HG03066 (cell line): ENCODE results near the gene TIMM23B.
A peak's percentile ranks its signal among the peaks of the same experiment; 100 is the strongest.
"Not testable (repeated sequence)": the region's sequence is repeated elsewhere in the genome, so short reads cannot be mapped to it uniquely, and the experiment has no call there.

Source experiments
- ATAC-seq: cut with Tn5 transposase; IDR thresholded peaks from one replicate; pipeline ENCODE4 v1.9.1; 2021; ENCODE audit warnings: low read depth; ENCODE audit not compliant: unreplicated experiment

TIMM23B gene

DNA sequence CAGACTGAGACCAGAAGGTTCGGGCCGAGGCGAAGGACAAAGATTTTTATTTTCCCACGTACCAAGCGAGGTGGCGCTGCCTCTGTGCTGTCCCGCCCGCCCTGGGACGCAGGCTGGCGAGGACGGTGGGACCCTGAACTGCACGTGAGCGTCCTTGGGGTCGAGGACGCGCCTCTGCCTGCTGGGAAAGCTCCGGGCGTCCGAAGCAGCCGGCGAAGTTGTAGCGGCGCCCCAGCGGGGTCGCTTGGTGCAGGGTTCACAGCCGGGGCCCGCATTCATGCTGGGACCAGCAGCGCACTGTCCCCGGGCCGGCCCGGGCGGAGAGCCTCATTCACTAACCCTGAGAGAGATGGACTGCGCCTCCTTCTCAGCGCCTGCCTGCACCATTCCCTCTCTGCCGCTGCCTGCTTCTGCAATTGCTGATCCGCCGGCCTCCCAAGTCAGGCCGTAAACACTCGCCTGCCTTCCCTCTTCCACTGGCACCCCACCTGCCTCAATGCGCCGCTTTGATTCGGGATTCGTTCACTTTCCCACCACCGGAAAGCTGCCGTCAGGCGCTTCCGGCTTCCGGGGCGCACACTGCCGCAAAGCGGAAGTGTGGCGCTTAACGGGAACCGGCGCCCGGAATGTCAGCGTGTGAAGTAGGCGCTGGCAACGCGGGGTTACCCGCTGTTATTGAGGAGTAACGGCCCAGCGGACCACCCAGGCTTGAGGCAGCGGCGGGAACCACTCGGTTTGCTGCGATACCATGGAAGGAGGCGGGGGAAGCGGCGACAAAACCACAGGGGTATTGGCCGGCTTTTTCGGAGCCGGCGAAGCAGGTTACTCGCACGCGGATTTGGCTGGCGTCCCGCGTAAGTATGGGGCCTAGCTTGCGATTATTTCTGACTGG lies at the start of gene TIMM23B, which contains the start of gene PARG:
TIMM23B (plus strand) TSS at position 607 of the 892 bp plus-strand sequence; CDS start at position 749, 142 bp downstream.
PARG (minus strand) TSS at position 581 of the 892 bp plus-strand sequence; CDS start at position 279, 302 bp downstream.
- ATAC-seq = peak; percentile 69

DNA sequence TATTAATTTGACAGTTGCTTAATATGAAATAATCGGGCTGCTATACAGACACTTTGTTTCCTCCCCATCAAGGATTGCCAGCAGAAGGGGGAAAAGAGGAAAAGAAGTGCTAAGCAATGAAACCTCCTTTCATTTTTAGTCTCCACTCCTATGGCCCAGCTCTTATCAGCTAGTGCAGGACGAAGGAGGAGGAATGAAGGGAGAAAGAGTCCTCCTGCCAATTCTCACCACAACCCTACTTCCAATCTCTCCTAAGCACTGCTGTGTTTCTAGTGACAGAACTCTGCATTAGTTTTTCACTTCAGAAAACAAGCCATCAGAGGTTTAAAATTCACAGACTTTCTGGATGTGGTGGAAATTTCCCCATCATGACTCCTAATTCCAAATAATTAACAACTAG lies 41.9 kb upstream of the TIMM23B start:
- ATAC-seq = not testable (repeated sequence)

DNA sequence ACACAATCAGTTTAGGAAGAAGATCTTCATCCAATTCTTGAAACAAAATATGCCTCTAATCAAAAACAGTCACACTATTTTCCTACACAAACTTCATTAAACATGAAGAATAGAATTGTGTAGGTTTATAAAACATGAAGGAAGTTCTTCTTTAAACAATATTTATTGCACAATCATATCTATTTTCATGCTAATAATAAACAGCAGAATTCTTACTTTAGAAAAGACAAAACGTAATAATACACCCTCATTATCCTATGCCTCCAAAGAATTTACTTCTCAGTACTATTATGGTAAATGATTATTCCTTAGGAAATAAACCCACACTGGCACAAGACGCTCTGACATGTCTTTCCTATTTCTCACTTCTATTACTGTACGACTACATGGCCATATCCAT lies 41.4 kb upstream of the TIMM23B start:
- not testable (repeated sequence) for ATAC-seq

DNA sequence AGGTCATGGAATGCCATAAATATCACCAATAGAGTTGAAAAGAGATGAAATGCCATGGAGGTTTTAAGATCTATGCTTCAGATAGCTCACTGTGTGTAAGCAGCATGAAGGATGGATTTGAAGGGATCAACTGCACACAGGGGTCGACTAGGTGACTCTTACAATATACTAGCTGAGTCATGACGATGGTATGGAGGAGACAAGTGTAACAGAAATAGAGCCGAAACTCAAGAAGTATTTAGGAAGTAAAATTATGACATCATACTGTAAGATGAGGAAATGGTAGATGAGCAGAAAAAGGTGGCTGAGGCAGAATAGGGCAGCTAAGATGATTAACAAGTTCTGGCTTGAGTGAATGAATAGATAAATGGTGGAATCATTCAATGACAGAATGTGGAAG lies 38.0 kb upstream of the TIMM23B start:
- not testable (repeated sequence) for ATAC-seq

DNA sequence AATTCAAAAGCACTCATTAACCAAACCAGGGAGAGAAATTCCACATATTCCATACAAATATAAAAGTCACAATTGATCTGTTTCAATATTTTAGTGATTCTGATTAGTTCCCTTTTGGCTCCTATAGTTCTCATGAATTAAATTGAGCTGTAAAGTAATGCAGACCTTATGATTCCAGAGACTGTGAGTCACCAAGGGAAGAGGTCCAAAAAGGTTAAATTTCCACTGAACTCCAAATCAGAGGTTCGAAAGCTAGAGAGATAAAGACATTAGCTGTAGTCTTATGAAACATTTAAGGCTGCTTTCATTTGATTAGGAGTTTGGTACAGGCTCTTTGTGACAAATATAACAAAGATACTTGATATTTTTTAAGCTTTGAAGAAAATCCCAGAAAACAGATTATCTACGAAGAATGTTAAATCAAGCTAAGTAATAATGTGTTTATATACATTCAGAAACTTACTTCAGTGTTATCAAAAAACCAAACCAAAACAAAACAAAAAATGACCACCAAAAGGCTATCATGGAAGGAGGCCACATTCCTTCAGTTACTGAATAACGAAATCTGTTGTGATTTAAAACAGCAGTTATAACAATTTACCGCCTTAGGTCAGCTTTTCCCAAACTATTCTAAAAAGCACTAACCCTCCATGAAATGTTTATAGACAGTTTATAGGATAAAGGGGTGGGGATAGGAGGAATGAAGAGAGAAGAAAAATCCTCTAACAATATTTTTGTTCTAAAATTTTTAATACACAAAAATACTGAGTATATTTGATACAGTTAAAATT lies 33.4 kb upstream of the TIMM23B start:
- ATAC-seq = not testable (repeated sequence)

- ATAC-seq = not testable (repeated sequence)
Measured at GRCh38 chr10:49910295-49910694, 31.6 kb upstream of the TIMM23B start.

- not testable (repeated sequence) for ATAC-seq
Measured at GRCh38 chr10:49916451-49916850, 25.4 kb upstream of the TIMM23B start.

GRCh38 chr10:49917927-49918326 lies 23.9 kb upstream of the TIMM23B start:
- ATAC-seq = not testable (repeated sequence)

- ATAC-seq = not testable (repeated sequence)
Measured at GRCh38 chr10:49922041-49922440, 19.8 kb upstream of the TIMM23B start.

- not testable (repeated sequence) for ATAC-seq
Measured at GRCh38 chr10:49923572-49923971, 18.3 kb upstream of the TIMM23B start.

GRCh38 chr10:49931276-49931675 lies 10.6 kb upstream of the TIMM23B start:
- not testable (repeated sequence) for ATAC-seq

DNA sequence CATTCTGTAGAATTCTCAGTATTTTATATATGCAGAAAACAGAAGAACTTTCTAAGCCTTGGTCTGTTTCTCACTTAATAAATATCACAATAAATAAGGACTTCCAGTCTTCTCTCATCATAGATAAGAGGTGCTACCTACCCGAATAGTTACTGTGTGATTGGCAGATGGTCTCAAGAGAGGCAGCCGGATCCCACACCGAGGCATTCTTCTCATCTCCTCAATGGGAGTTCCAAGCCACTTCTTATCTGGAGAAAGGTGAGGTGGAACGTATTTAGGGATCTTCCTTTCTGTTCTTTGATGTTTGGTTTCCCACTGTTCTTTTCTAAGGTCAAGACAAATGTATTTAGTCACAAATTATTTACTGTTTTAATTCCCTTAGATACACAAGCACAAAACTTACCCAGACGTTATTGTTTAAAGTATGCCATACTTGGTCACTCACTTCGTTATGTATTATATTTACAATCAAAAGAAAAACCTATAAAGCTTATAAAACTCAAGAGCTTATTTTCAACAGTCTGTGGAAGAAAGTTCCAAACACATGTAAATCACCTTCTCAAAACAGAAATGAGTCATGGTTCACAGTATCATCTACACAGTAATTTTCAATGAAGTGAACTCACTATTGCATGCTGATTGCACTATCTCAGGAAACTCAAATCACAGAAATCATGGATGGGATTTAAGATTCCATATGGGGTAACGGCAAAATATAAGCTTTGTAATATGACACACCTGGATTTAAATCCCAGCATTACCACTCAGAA lies 9.7 kb upstream of the TIMM23B start:
- not testable (repeated sequence) for ATAC-seq

- not testable (repeated sequence) for ATAC-seq
Measured at GRCh38 chr10:49942339-49942705, 469 bp downstream of the TIMM23B start.

GRCh38 chr10:49943607-49944006 lies 1.8 kb downstream of the TIMM23B start:
- not testable (repeated sequence) for ATAC-seq

DNA sequence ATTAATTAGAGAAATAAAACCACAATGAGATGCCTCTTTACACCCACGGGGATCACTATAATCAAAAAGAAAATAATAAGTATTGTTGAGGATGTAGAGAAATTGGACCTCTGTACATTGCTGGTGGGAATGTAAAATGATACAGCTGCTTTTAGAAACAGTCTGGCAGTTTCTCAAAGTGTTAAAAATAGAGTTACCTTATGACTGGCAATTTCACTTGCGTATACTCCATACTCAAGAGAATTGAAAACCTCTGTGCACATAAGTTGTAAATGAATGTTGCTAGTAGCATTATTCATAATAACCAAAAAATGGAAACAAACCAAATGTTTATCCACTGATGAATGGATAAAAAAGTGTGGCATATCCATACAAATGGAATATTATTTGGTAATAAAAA lies 6.3 kb downstream of the TIMM23B start:
- ATAC-seq = peak; percentile 84

GRCh38 chr10:49948737-49949136 lies 6.9 kb downstream of the TIMM23B start:
- not testable (repeated sequence) for ATAC-seq

GRCh38 chr10:49952006-49952405 lies 10.2 kb downstream of the TIMM23B start:
- ATAC-seq = not testable (repeated sequence)

GRCh38 chr10:49953122-49953521 lies 11.3 kb downstream of the TIMM23B start:
- ATAC-seq = not testable (repeated sequence)

- ATAC-seq = not testable (repeated sequence)
Measured at GRCh38 chr10:49970331-49970857, 28.5 kb downstream of the TIMM23B start.

DNA sequence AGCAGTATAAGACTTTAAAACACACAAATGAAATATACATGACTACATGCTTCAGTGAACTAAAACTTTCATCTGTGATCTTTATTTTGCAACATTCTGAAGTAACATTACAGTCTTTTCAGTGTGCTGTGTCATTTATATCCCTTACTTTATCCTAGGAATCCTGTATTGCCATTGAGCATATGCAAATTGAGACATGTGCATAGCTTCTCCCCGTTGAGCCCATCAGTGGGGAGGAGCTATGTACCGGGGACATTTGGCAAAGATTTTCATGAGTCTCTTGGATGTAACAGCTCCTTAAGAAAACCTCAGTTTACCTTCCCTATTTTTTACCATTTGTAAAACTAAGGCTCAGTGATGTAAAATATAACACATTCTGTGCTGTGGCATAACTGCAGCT lies 29.6 kb downstream of the TIMM23B start:
- not testable (repeated sequence) for ATAC-seq
